Small intestine (tissue), 7 donors: ENCODE measurements around the gene GPR26. TPM values are rescaled to one million over a fixed set of nuclear protein-coding genes. Genes with fewer than 3 reads are reported as not detected.

Experiments
- DNase-seq, 2 donors: peaks; one replicate each; pipeline versions ENCODE4 v3.0.0 to v3.0.0-alpha.2; 2013
- FAIRE-seq: peaks from 2 replicates; lab custom pipeline; 2012; peaks lifted over from hg19 to GRCh38; lab: Jason Lieb, UNC
- H3K27ac ChIP-seq, 3 donors: one replicate each; pipeline ENCODE4 v1.5.1; 2013; ENCODE audit warnings: low read length in 2 of 3, mild to moderate bottlenecking in 2 of 3, control low read depth in 1 of 3, inconsistent platforms in 1 of 3, low read depth in 1 of 3, moderate library complexity in 1 of 3
- H3K27me3 ChIP-seq, 3 donors: one replicate each; pipeline ENCODE4 v1.6.1; 2013; ENCODE audit warnings: low read length in 3 of 3, inconsistent platforms in 1 of 3; ENCODE audit not compliant: control insufficient read depth in 3 of 3, insufficient read depth in 3 of 3
- H3K36me3 ChIP-seq, 3 donors: one replicate each; pipeline ENCODE4 v1.6.1; 2013; ENCODE audit warnings: low read length in 3 of 3, inconsistent platforms in 1 of 3, low read depth in 1 of 3, mild to moderate bottlenecking in 1 of 3, moderate library complexity in 1 of 3; ENCODE audit not compliant: control insufficient read depth in 3 of 3, insufficient read depth in 2 of 3
- H3K4me1 ChIP-seq, 3 donors: one replicate each; pipeline ENCODE4 v1.6.1; 2013; ENCODE audit warnings: low read length in 2 of 3, inconsistent platforms in 1 of 3, low read depth in 1 of 3, mild to moderate bottlenecking in 1 of 3, moderate library complexity in 1 of 3; ENCODE audit not compliant: control insufficient read depth in 3 of 3, insufficient read depth in 2 of 3
- H3K4me3 ChIP-seq, 3 donors: one replicate each; pipeline ENCODE4 v1.5.1; 2013; ENCODE audit warnings: low read length in 3 of 3, control low read depth in 1 of 3, inconsistent platforms in 1 of 3, low read depth in 1 of 3, mild to moderate bottlenecking in 1 of 3, moderate library complexity in 1 of 3
- H3K9me3 ChIP-seq, 2 donors: one replicate each; pipeline ENCODE4 v1.6.1; 2013; ENCODE audit warnings: low read depth in 1 of 2, low read length in 1 of 2; ENCODE audit not compliant: control insufficient read depth in 2 of 2, insufficient read depth in 1 of 2
- WGBS, 3 donors: extraction: QIAGEN DNeasy Blood & Tissue Kit; methylation state at CpG; one replicate each; pipeline ENCODE4 v1.1.7; 2013; 5-methylcytosine and 5-hydroxymethylcytosine counted together
- polyA plus RNA-seq, 4 donors: library from polyadenylated mRNA; stranded (reverse) in 3 of 4; unstranded in 1 of 4; fragments of 200-250 nt in 3 of 4; fragments of 120-200 nt in 1 of 4; gene quantifications; one replicate each; pipeline versions ENCODE4 v1.2.1 to v1.2.3, GENCODE V29; 2013
- donor health status: healthy with polysubstance abuse.
- donor health status: control.
- donor health status: control.
- donor health status: Bipolar disorder and iron deficiency.
- donor health status: healthy.

Gene GPR26
- polyA plus RNA-seq, 4 donors = 0.10 TPM; not detected in 3

DNA sequence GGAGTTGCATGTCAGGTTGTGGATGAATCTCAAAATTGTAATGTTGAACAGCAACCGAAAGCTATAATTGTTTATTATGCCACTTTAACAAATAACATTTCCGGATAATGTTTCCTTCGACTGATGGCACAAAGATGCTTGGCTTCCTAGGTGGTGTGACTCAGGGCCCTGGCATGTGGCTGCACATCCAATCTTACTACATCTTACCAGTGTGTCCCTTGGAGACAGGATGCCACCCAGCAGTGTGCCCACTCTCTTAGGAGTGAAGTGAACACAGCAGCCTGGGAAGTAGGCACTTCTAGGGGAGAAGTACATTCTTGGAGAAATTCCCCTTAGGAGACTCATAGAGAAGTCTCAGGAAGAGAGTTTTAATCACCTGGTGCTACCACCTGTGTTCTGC, 33.0 kb upstream of the GPR26 start:
- no peak overlapping the region for H3K4me3 ChIP-seq
- H3K27me3 ChIP-seq = peaks cover 0 to 2% (median 0%) of the 10 kb centered on the region in 3 donors
- H3K27ac ChIP-seq = no peak overlapping the region
- 89 to 90% (median 89%) methylated on average over 3 of the region's 3 CpGs for WGBS, 3 donors
- H3K4me1 ChIP-seq = no peaks in the 10 kb centered on the region
- no peaks in the 10 kb centered on the region for H3K9me3 ChIP-seq
- DNase-seq = no peak
- FAIRE-seq = no peak
- no peaks in the 10 kb centered on the region for H3K36me3 ChIP-seq

DNA sequence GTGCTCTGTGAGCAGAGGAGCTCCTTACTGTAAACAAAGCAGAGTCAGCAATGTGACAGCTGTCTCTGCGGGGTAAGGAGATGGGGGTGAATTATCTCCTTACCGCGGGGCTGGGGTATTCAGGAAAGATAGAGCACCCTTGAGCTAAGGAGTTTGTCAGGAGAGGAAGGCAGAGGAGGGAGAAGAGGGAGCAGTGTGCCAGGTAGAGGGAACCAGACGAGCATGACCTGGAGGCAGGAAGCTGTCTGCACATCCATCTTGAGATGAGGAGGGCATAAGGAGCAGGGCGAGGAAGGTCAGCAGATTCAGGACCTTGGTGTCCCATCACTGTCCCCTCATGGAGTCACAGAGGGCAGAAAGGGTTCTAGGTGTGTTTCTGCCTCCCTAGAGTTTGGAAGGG, 32.5 kb upstream of the GPR26 start:
- Histone ChIP-seq H3K36me3 (no peaks in the 10 kb centered on the region), H3K27ac (no peak overlapping the region), H3K9me3 (no peaks in the 10 kb centered on the region), H3K27me3 (peaks cover 0 to 2% (median 0%) of the 10 kb centered on the region in 3 donors), H3K4me3 (no peak overlapping the region), H3K4me1 (no peaks in the 10 kb centered on the region)
- DNase-seq (no peak), FAIRE-seq (no peak)
- WGBS, 3 donors = 53 to 59% (median 55%) methylated on average over 5 of the region's 5 CpGs

DNA sequence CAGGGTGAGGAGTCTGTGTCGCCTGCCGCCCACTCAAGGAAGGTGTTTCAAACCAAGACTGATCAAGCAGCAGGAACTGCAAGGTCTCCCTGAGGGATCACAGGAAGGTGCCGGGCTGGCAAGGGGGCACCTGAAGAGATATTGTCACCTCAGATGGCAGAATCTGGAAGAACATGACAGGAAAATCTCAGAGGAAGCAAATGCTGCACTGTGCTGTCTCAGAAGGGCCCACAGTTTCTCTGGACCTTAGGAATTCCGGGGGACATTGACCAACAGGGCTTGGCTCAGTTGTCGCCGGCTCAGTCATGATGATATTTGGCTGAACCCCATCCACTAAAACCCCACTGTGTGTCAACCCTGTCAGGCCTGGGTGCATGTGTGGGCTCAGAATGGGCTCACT, 31.9 kb upstream of the GPR26 start:
- no peaks in the 10 kb centered on the region for H3K36me3 ChIP-seq
- H3K9me3 ChIP-seq = no peaks in the 10 kb centered on the region
- no peak overlapping the region for H3K27ac ChIP-seq
- H3K4me1 ChIP-seq = no peaks in the 10 kb centered on the region
- whole genome bisulfite sequencing, 3 donors = 83 to 89% (median 87%) methylated on average over 6 of the region's 6 CpGs
- no peak for FAIRE-seq
- peaks cover 0 to 2% (median 0%) of the 10 kb centered on the region in 3 donors for H3K27me3 ChIP-seq
- no peak for DNase-seq
- H3K4me3 ChIP-seq = no peak overlapping the region

GRCh38 chr10:123635131-123635530, 31.0 kb upstream of the GPR26 start:
- H3K27me3 ChIP-seq = peaks cover 0 to 2% (median 0%) of the 10 kb centered on the region in 3 donors
- 77 to 84% (median 82%) methylated on average over 5 of the region's 5 CpGs for WGBS, 3 donors
- no peaks in the 10 kb centered on the region for H3K9me3 ChIP-seq
- DNase-seq (no peak), FAIRE-seq (no peak)
- H3K4me1 ChIP-seq = no peaks in the 10 kb centered on the region
- H3K27ac ChIP-seq = no peak overlapping the region
- H3K36me3 ChIP-seq = no peaks in the 10 kb centered on the region
- no peak overlapping the region for H3K4me3 ChIP-seq

DNA sequence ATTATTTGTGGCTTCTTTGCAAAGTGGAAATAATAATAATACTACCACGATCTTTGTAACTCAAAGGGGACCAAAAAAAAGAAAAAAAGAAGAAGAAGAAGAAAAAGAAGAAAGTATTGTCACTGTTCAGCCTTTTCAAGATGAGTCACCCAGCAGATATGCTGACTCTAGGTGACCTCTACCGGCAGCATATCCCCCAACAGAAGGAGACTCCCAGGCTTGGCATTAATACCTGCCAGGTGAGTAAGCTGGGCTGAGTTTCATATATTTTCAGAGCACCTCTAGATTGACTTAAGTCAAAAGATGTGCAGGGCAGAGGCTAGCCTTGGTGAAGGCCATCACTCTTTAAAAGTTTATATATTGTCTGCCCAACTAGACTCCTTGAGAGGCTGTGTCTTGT, 30.4 kb upstream of the GPR26 start:
- no peaks in the 10 kb centered on the region for H3K36me3 ChIP-seq
- H3K27me3 ChIP-seq = peaks cover 0 to 2% (median 0%) of the 10 kb centered on the region in 3 donors
- no peak for FAIRE-seq
- H3K4me1 ChIP-seq = no peaks in the 10 kb centered on the region
- DNase-seq = no peak
- WGBS, 3 donors = 20 to 27% (median 25%) methylated on average over 2 of the region's 2 CpGs
- H3K9me3 ChIP-seq = no peaks in the 10 kb centered on the region
- no peak overlapping the region for H3K4me3 ChIP-seq
- no peak overlapping the region for H3K27ac ChIP-seq

DNA sequence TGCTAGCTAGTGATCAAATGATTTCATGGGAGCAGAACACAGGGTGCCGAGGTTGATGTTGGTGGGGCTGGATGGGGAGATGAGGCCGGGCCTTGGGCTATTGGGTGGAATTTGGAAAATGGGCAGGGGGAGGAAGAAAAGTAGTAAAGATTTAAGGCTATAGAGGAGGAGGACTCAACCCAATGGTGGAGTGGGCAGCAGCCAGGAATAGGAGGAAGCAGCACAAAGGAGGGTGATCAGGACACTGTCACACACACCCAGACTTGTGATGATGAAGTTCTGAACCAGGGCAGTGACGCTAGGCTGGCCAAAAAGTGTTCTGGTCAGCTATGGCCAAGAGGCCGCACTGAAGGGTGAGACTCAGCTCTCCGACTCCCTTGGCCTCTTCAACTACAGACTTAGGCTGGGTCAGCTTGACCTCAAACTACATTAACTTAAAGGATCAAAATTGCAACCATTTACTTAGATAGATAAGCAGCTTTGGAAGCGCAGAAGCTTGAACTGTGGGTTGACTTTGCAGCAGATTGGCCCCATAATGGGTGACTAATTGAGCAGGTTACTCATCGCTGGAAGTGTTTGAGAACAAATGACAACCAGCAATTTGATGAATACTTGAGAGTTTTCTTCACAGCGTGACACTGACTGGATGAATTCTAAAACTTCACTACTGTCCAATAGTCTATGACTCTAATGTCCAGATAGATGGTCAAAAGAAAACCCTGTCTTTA, 29.4 kb upstream of the GPR26 start:
- DNase-seq (no peak), FAIRE-seq (no peak)
- H3K27me3 ChIP-seq = peaks cover 0 to 2% (median 0%) of the 10 kb centered on the region in 3 donors
- no peaks in the 10 kb centered on the region for H3K4me1 ChIP-seq
- no peak overlapping the region for H3K4me3 ChIP-seq
- 72 to 82% (median 78%) methylated on average over 8 of the region's 8 CpGs for WGBS, 3 donors
- H3K9me3 ChIP-seq = no peaks in the 10 kb centered on the region
- no peak overlapping the region for H3K27ac ChIP-seq
- no peaks in the 10 kb centered on the region for H3K36me3 ChIP-seq

DNA sequence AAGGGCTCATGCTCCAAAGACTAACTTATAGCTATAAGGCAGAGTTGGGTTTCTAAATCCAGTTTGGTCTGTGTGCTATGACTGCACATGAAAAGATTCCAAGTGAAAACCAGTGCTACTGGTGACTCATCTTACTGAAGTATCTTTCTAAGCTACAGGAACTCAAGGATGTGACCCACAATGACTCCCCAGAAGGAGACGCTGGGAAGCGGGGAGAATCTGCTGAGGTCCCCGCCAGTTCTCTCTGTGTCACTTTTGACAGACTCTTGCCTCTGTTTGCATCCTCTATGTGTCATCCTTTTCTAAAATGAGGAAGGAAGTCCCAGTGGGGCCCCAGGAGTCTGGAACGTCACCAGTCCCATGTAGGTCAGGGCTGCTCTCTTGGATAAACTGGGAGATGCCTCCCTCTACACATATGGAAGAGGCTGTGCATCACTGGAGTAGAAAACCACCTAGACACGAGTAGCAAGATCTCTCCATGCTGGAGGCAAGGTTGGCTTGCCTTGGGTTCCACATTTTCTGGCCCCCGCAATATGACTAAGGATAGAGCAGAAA, 28.8 kb upstream of the GPR26 start:
- no peak for DNase-seq
- WGBS, 3 donors = 65 to 72% (median 72%) methylated on average over 6 of the region's 6 CpGs
- H3K27me3 ChIP-seq = peaks cover 0 to 2% (median 0%) of the 10 kb centered on the region in 3 donors
- no peaks in the 10 kb centered on the region for H3K4me1 ChIP-seq
- H3K9me3 ChIP-seq = no peaks in the 10 kb centered on the region
- FAIRE-seq = no peak
- H3K27ac ChIP-seq = no peak overlapping the region
- no peaks in the 10 kb centered on the region for H3K36me3 ChIP-seq
- H3K4me3 ChIP-seq = no peak overlapping the region

GRCh38 chr10:123639131-123639530, 27.0 kb upstream of the GPR26 start:
- FAIRE-seq (no peak), DNase-seq (no peak)
- no peaks in the 10 kb centered on the region for H3K27me3 ChIP-seq
- H3K4me1 ChIP-seq = no peaks in the 10 kb centered on the region
- no peak overlapping the region for H3K4me3 ChIP-seq
- WGBS, 3 donors = 76 to 86% (median 78%) methylated on average over 3 of the region's 3 CpGs
- no peaks in the 10 kb centered on the region for H3K9me3 ChIP-seq
- no peaks in the 10 kb centered on the region for H3K36me3 ChIP-seq
- no peak overlapping the region for H3K27ac ChIP-seq
